Measurements from ENCODE around the gene AP2B1.
"Not testable (repeated sequence)": the region's sequence is repeated elsewhere in the genome, so short reads cannot be mapped to it uniquely, and the experiment has no call there.

AP2B1 gene

DNA sequence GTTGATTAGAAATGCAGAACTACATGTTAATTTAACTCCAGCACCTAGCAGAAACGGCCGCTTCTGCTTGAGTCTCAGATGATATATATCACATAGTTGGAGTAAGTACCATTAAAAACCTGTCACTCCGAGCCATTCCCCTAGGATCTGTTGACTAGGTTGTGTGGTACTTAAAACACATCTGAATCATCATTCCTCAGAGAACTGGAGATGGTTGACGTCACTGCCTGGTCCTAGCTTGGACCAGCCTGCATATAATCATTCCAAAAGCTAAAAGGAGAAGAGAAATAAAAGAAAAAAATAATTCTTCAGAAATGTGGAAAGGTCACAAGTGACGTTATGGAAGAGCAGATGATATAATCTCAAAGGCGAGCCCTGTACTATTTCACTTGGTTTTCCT, 113.0 kb downstream of the AP2B1 start:
- DNase-seq (ENCODE audit: low spot score): no peak

DNA sequence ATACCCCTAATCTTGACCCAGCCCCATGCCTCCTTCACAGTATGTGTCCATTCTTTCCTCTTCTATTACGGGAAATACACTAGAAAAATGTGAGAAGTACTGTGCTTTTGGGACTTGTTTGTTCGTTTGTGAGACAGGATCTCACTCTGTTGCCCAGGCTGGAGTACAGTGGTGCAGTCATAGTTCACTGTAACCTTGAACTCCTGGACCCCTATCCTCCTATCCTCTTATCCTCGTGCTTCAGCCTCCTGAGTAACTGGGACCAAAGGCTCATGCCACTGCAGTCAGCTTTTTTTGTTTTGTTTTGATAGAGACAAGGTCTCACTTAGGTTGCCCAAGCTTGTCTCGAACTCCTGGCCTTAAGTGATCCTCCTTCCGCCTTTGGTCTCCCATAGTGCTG, 114.4 kb downstream of the AP2B1 start:
- DNase-seq (ENCODE audit: low spot score): no peak

DNA sequence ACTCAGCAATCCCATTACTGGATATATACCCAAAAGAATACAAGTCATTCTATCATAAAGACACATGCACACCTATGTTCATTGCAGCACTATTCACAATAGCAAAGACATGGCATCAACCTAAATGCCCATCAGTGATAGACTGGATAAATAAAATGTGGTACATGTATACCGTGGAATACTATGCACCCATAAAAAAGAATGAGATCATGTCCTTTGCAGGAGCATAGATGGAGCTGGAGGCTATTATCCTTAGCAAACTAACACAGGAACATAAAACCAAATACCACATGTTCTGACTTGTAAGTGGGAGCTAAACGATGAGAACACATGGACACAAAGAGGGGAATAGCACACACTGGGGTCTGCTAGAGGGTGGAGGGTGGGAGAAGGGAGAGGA, 116.2 kb downstream of the AP2B1 start:
- not testable (repeated sequence) for DNase-seq (ENCODE audit: low spot score)

DNA sequence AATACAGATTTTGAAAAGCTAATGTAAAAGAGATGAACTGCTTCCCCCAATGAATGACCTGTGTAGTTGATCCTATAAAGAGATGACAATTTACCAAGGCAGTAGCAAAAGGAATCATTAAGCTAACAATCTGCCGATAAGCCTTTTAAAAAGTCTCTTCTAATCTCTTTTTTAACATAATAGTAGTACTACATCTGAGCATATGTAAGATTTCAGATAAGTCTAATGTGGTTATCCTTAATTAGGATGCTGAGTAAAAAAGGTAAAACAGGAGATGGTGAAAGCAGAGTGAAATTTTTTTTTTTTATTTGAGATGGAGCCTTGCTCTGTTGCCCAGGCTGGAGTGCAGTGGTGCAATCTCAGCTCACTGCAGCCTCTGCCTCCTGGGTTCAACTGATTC, 118.1 kb downstream of the AP2B1 start:
- DNase-seq (ENCODE audit: low spot score): no peak

DNA sequence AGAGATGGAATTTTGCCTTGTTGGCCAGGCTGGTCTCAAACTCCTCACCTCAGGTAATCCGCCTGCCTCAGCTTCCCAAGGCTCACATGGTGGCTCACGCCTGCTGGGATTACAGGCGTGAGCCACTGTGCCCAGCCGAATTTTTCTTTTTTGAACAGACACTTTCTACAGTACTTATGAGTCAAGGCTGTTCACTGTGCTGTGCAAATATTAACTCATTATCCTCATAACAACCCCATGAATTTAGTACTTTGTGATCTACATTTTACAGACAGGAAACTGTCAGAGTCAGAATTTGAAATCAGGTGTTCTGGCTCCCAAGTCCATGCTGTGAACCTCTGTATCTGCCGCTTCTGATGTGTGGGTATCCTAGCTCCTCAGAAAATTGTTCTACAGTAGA, 118.6 kb downstream of the AP2B1 start:
- no peak for DNase-seq (ENCODE audit: low spot score)

DNA sequence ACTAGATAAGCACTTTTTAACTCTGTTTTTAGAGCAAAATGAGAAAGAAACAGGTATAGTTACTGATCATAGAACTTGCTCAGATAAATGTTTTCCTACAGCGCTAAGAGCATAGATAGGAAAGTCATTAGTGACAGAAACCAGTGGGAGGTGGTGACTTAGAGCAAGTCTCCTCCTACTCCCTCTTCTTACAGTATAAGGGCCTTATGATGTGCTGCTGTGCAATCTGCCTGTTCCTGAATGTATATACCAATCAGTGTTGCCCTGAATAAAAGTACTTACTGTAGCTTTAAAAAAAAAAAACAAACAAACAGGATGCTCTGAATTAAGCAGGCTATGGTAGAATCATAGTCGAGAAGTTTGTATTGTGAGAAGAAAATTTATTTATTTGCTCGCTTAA, 121.0 kb downstream of the AP2B1 start:
- no peak for DNase-seq (ENCODE audit: low spot score)

DNA sequence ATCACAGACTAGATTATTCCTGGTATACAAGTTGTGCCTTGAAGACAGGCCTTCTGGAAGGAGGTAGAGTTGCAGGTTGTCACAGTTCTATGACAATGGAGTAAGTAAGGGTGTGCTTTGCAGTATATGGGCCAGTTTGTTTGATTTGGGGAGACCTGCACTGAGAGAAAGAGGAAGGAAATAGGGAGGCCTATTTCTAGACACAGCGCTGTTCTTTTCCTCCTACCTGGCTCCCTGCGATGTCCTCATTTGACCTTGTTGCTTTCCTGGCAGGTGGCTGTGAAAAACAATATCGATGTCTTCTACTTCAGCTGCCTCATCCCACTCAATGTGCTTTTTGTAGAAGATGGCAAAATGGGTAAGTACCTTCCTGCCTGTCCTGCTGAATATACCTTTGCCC, 121.8 kb downstream of the AP2B1 start:
- DNase-seq (ENCODE audit: low spot score): no peak

DNA sequence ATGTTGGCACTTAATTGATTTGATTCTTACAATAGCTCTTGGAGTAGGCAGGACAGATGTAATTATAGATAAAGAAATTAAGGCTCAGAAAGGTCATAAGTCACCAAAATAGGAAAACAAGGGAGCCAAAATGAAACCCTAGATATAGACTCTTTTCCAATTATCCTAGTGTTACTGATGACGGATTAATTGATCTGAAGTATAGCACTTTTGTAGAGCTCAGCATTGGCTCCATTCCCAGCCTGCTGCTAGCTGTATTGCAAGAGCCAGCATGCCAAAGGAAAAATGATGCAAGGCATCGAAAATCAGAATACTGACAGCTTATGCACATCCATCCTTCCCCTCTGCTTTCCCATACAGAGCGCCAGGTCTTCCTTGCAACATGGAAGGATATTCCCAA, 122.8 kb downstream of the AP2B1 start:
- DNase-seq (ENCODE audit: low spot score): no peak

DNA sequence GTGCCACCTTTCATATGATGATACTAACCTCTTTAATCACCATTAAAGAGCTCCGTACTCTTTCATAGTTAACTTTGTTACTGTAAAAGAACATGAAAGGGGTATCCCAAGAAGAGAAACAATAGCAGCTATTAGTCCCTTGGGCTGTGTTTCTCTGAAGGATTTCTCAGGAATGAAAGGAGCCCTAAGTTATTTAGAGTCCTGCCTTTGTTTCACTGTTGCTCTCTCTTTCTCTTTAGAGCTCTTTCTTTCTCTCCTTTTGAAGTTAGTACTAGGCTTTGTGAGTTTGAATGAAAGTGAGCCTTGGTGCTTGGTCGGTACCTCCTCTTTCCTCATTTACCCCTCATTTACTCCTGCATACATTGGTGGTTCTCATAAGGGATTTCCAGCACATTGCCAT, 123.8 kb downstream of the AP2B1 start:
- no peak for DNase-seq (ENCODE audit: low spot score)

DNA sequence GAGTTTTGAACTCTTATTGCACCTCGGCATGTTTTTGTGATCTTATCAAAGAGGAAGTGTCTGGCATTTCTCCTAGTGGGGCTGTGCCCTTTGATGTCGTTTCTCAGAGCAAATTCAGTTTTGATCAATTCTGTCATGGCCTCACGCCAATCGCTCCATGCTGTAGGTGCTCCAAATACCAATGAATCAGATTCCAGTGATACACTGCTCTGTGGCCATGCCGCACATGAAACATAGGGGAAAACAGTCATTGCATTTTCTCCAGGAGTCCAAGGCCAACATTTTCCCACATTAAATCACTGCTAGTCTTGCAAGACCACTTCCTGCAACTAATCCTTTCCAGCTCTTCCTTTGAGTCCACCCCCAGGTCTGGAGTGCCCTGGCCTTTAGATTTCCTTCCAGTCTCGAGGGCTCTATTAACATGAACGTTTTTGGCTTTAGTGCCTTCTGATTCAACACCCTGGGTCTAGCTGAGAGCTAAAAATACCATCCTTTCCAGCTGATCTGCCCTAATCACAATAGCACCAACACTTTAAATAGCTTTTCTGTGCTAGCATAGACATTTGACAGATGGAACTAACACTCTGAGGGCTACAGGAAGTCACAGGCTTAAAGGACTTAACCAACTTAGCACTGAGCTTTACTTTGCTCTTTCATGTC, 126.1 kb downstream of the AP2B1 start:
- DNase-seq (ENCODE audit: low spot score): no peak

DNA sequence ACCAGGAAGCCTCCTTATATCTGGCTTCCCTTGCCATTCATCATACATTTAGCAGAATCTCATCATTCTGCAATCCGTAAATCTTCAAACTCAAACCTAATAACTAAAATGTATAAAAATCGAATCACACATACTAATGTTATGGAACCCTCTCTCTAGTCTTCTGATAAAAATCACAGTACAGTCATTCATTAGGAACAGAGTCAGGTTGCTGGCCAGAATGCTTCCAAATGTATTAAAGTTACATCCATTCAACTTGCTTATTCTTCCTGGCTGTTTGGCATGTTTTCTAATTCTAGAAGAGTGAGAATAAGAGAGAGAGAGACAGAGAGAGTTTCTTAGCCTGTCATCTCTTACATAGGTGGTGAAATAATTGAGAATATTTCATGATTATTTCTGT, 127.9 kb downstream of the AP2B1 start:
- no peak for DNase-seq (ENCODE audit: low spot score)

DNA sequence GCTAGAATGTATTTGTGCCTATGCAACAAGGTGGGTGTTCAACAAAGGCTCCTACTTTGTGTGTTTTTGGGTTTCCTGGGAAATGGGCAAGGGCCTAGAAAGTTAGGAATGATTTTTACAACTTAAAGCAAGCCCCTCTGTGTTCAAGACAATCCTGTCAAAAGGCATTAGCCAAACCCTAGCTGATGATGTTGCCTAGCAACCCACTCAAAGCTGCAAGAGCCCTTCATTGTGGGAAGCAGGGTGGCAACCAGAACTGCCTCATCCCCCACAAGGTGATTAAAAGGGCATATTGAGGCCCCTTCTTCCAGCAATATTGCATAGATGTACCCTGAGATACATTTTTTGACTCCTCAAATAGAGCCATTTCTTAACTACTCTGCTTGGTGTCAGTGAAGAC, 128.3 kb downstream of the AP2B1 start:
- DNase-seq (ENCODE audit: low spot score): no peak

DNA sequence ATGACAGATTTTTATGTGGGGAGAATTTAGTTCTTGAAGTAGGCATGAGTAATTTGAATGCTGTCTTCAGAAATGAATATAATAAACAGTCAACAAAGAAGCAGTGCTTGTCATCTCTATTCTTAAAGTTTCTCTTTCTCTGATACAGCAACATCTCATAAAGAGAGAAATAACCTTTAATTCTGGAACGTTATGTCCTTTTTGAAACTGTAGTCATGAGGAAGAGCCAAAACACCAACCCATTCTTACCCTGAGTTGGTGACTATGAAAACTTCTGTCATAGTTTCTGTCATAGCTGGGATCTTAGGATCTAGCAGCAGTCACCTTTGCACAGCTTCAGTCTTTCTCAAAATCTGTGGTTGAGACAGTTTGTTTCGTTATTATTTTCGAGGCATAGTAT, 129.1 kb downstream of the AP2B1 start:
- no peak for DNase-seq (ENCODE audit: low spot score)

DNA sequence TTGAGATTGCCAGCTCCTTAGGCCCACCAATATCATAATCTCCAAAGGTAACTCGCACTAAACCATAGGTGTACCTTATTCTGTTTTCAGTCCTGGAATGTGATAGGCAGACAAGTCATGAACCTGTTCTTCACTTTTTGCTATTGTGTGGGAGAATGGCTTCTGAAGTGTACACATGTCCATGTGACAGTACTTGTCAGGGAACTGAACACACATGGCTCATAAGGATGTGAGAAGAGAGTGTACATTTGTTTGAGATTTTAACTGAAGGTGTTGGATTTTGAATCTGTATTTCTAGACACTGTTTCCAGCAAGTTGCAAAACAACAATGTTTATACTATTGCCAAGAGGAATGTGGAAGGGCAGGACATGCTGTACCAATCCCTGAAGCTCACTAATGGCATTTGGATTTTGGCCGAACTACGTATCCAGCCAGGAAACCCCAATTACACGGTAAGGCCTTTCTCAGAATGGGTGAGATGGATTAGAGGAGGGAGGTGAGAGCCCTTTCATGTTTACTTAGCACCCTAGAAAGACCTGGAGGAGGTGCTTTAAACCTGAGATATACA, 129.9 kb downstream of the AP2B1 start:
- no peak for DNase-seq (ENCODE audit: low spot score)

DNA sequence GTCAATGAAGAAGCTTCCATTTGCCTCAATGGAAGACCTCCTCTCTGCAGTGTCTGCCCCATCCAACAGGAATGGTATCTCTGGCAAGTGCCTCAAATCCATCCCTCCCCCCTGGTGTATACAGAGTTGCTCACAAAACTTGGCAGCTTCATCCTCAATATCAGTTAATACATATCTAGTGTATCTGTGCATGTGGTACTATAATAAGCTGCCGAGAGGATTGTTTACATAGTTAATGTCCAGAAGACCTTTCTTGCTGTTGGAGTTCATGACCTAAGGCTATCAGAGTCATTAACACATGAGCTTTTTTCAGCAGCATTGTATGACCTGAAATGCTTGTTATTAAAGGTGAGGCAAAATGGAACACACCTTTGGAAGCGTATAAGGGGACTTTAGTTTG, 130.4 kb downstream of the AP2B1 start:
- no peak for DNase-seq (ENCODE audit: low spot score)

DNA sequence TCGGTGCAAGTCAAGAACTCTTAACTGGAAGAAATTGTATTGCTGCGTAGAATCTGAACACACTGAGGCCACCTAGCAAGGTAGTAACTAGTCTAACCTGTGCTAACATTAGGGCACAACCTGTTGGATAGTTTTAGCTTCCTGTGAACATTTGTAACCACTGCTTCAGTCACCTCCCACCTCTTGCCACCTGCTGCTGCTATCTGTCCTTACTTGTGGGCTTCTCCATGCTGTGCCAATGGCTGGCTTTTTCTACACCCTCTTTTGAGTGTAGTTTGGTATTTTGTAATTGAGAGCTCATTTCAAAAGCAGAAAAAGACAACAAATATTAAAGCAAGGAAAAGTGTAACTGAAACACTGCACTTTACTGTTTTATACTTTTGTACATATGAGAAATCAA, 136.6 kb downstream of the AP2B1 start:
- DNase-seq (ENCODE audit: low spot score): no peak

DNA sequence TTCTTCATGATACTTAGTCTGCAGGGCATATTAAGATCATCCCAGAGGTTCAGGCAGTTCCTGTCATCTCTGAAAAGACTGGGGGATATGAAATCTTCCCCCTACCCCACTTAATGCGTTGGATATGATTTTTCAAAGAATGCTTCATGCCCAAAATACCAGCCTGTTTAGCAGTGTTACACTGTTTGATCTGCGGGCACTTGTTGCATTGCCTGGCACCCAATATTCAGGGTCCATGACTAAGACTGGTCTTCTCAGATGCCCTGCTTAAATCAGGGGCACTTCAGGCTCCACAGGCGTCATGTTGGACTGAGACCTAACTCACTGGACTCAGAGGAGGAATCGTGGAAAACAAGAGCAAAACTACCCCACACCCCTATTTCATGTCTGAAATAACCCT, 137.9 kb downstream of the AP2B1 start:
- no peak for DNase-seq (ENCODE audit: low spot score)

DNA sequence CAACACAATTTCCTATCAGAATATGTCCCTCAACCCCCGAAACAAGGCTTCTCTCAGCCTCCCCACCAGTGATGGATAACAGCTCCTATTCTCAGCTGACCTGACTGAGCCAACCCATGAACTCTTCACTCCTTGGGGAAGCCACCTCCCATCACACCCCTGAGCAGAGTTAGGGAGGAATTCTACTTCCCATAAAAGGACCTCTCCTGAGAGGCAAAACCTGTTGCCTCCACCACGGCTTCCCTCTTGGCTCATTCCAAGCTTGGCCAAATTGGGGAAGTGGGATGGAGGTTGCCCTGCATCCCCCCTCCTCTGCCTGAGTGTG, 138.6 kb downstream of the AP2B1 start:
- DNase-seq (ENCODE audit: low spot score): no peak

DNA sequence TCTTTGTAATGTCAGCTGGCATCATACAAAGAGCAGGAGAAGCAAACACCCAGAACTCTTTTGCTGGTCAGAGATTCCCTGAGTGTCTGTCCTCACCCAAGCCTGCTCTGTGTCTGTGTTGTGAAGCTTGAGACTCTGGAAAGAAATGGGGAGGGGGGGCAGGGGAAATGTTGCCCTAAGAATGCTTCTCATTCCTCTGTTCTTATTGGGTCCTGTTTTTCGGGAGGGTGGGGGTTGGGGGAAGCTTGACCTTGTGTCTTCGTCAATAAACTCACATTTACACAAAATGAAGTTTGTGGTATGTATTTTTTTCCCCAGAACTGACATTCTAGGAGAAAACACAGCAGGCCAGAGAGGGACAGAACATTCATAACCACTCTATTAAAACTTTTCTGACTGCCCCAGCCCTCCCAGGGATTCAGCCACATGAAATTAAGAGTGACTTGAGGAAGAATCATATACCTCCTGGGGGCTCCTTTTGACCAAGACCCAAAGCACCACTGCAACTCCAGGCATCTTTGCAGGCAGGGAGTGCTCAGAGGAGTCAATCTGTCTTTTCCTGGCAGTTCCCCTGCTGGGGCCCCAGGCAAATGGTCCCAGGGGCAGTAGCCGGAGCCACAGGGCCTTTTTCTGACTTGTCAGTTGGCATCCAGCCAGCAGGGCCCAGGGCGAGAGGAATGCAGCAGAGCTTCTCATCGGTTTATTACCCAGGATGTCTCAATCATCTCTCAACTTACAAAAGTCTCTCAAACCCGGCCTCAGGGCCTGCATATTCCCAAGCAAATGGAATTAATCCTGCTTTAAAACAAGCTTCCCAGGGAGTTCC, 139.2 kb downstream of the AP2B1 start:
- DNase-seq (ENCODE audit: low spot score): no peak

DNA sequence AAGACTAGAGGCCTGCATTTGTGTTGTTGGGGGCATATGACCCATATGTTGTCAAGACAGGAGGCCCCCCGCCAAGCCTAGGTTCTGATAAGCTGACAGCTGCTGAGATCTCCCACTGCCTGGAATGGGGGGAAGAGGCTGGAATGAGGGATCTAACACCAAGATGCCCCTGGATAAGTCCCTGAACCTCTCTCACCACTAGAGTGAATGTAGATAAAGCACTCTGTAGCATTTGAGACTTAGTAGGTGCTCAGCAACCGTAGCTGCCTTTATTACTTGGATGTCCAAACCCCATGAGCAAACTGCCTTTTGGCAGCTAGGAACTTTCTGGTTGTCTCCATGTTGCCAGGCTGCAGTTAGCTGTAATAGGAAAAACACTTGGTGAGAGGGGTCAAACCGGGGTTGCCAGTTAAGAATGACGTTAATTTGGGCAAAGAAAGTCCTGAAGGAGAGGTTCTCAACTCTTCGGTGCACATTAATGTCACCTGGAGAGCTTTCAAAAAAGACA, 139.9 kb downstream of the AP2B1 start:
- DNase-seq (ENCODE audit: low spot score): no peak

DNA sequence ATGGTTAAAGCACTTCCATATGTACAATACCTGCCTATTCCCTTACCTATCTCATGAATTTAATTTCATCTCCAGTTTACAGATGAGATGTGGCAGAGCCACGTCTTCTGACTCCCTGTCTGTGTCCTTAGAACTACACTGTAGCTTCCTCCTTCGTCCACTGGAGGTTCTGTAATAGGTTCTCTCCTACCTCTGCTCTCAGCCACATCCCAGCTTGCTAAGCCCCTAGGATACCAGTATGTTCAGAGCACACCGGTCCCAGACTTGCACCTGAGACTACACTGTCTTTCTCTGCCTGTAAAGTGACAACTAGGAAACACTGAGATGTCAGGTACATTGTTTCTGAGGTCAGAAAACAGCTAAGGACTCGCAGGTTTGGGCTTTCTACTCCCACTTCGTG, 140.5 kb downstream of the AP2B1 start:
- DNase-seq (ENCODE audit: low spot score): no peak

DNA sequence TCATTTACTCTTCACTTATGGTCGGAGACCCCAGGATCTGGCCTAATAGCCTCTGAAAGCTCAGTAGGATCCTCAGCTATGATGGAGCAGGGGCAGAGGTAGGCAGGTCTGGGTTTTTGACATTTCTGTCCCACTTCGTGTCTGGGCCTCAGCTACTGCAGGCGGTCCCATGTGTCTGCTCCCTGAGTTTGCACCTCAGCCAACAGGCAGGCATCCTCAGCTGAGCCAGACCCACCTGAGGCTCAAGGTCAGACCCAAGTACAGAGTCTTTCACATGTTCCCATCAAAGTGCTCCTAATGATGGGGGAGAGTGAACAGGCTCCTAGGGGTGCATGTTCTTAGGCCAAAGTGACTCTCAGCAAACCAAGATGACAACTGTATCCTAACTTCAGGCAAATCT, 141.4 kb downstream of the AP2B1 start:
- DNase-seq (ENCODE audit: low spot score): no peak

DNA sequence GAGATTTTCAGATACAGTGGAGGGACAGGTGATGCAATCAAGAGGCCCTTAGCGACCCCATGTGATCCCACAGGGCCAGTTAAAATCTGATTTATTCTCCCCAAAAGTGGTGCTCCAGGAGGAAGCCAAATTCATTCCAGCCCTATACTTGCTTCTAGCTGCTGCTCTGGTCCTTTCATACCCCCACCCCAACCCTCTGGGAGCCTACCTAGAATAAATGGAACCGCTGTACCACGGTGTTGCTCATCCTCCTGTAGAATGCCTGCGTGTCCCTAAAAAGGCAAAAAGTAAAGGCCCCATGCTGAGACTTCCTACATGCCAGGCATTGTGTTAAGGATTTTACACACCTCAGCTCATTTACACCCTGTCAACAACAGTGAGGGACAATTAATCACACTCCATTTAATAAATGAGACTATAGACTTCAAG, 142.3 kb downstream of the AP2B1 start:
- DNase-seq (ENCODE audit: low spot score): no peak

Data from CD4-positive, alpha-beta T cell treated with Interleukin-15 for 4 hours (primary cell).